HEK293 (cell line): ENCODE results near the gene RNF113B.

ENCODE experiments used
- CTCF ChIA-PET: fragments of 350-600 bp; formaldehyde crosslinking; extraction: SDS; loops from one replicate; lab custom pipeline; 2021; ENCODE audit warnings: antibody characterized with exemption; lab: Yijun Ruan, JAX
- POLR2A ChIA-PET: fragments of 300-600 bp; formaldehyde crosslinking; extraction: SDS; loops from one replicate; lab custom pipeline; 2020; ENCODE audit warnings: antibody characterized with exemption, inconsistent platforms; lab: Yijun Ruan, JAX
- H3K27ac ChIP-seq: fragments of 200-500 bp; sonication (Bioruptor generic); 2 replicates; pipeline ENCODE4 v1.5.1; 2014; ENCODE audit warnings: low read depth, low read length, control low read depth, inconsistent platforms; ENCODE audit errors: extremely low read depth
- H3K36me3 ChIP-seq, 2 experiments: fragments of 200-500 bp in 1 of 2; sonication (Bioruptor generic) in 1 of 2; 1 replicate in 1 of 2; 2 replicates in 1 of 2; pipeline ENCODE4 v1.5.1; 2014 to 2017; ENCODE audit warnings: inconsistent platforms in 2 of 2, low read length in 2 of 2; ENCODE audit not compliant: control insufficient read depth in 2 of 2, insufficient read depth in 1 of 2
- H3K4me1 ChIP-seq: fragments of 200-500 bp; sonication (Bioruptor generic); 2 replicates; pipeline ENCODE4 v1.5.1; 2014; ENCODE audit warnings: mild to moderate bottlenecking, low read length, inconsistent platforms; ENCODE audit not compliant: control insufficient read depth, insufficient read depth
- H3K4me3 ChIP-seq: 2 replicates; pipeline ENCODE4 v1.5.1; 2011; ENCODE audit warnings: low read depth, mild to moderate bottlenecking, control low read depth, low read length, moderate library complexity
- H3K9me3 ChIP-seq: fragments of 200-500 bp; sonication (Bioruptor generic); 2 replicates; pipeline ENCODE4 v1.5.1; 2014; ENCODE audit warnings: low read depth, low read length, inconsistent platforms; ENCODE audit not compliant: control insufficient read depth, insufficient read depth
- BCL11B ChIP-seq: fragments of 450-650 bp; formaldehyde crosslinking; IDR thresholded peaks from 2 replicates; pipeline ENCODE4 v1.5.1; 2016; ENCODE audit warnings: low read depth, missing biosample characterization, missing genetic modification characterization
- FEZF1 ChIP-seq: fragments of 450-650 bp; formaldehyde crosslinking; IDR thresholded peaks from 2 replicates; pipeline ENCODE4 v1.5.1; 2016; ENCODE audit warnings: missing biosample characterization, missing genetic modification characterization
- GLIS2 ChIP-seq: fragments of 450-650 bp; formaldehyde crosslinking; IDR thresholded peaks from 2 replicates; pipeline ENCODE4 v1.5.1; 2016; ENCODE audit warnings: missing biosample characterization, missing genetic modification characterization
- KLF7 ChIP-seq: fragments of 450-650 bp; formaldehyde crosslinking; IDR thresholded peaks from 2 replicates; pipeline ENCODE4 v1.5.1; 2016; ENCODE audit warnings: missing biosample characterization, missing genetic modification characterization, borderline replicate concordance
- MZF1 ChIP-seq: fragments of 450-650 bp; formaldehyde crosslinking; IDR thresholded peaks from 2 replicates; pipeline ENCODE4 v1.5.1; 2017; ENCODE audit warnings: missing biosample characterization, missing genetic modification characterization, borderline replicate concordance
- RBAK ChIP-seq: fragments of 450-650 bp; formaldehyde crosslinking; IDR thresholded peaks from 2 replicates; pipeline ENCODE4 v1.5.1; 2016; ENCODE audit warnings: missing biosample characterization, missing genetic modification characterization
- TCF7L2 ChIP-seq: IDR thresholded peaks from 2 replicates; pipeline ENCODE4 v1.6.1; 2011; ENCODE audit warnings: low read depth, mild to moderate bottlenecking, inconsistent platforms, low read length, moderate library complexity, borderline replicate concordance
- ZFHX2 ChIP-seq: fragments of 450-650 bp; formaldehyde crosslinking; conservative IDR thresholded peaks from 2 replicates; pipeline ENCODE4 v1.5.1; 2016; ENCODE audit warnings: missing biosample characterization, missing genetic modification characterization
- ZFP69B ChIP-seq: fragments of 450-650 bp; formaldehyde crosslinking; IDR thresholded peaks from 2 replicates; pipeline ENCODE4 v1.5.1; 2016; ENCODE audit warnings: missing biosample characterization, missing genetic modification characterization
- ZIC2 ChIP-seq: fragments of 450-650 bp; formaldehyde crosslinking; IDR thresholded peaks from 2 replicates; pipeline ENCODE4 v1.5.1; 2016; ENCODE audit warnings: missing biosample characterization, missing genetic modification characterization
- ZNF133 ChIP-seq: fragments of 450-650 bp; formaldehyde crosslinking; IDR thresholded peaks from 2 replicates; pipeline ENCODE4 v1.5.1; 2016; ENCODE audit warnings: missing biosample characterization, missing genetic modification characterization
- ZNF202 ChIP-seq: fragments of 450-650 bp; formaldehyde crosslinking; IDR thresholded peaks from 2 replicates; pipeline ENCODE4 v1.5.1; 2016; ENCODE audit warnings: missing biosample characterization, missing genetic modification characterization, borderline replicate concordance
- ZNF266 ChIP-seq: fragments of 450-650 bp; formaldehyde crosslinking; IDR thresholded peaks from 2 replicates; pipeline ENCODE4 v1.5.1; 2016; ENCODE audit warnings: missing biosample characterization, missing genetic modification characterization, low read depth
- ZNF302 ChIP-seq: fragments of 450-650 bp; formaldehyde crosslinking; IDR thresholded peaks from 2 replicates; pipeline ENCODE4 v1.5.1; 2016; ENCODE audit warnings: missing biosample characterization, missing genetic modification characterization, low read depth
- ZNF394 ChIP-seq: fragments of 450-650 bp; formaldehyde crosslinking; IDR thresholded peaks from 2 replicates; pipeline ENCODE4 v1.5.1; 2016; ENCODE audit warnings: missing biosample characterization, missing genetic modification characterization, mild to moderate bottlenecking, moderate library complexity, borderline replicate concordance
- ZNF416 ChIP-seq: fragments of 450-650 bp; formaldehyde crosslinking; IDR thresholded peaks from 2 replicates; pipeline ENCODE4 v1.5.1; 2016; ENCODE audit warnings: missing biosample characterization, missing genetic modification characterization
- ZNF501 ChIP-seq: fragments of 450-650 bp; formaldehyde crosslinking; IDR thresholded peaks from 2 replicates; pipeline ENCODE4 v1.5.1; 2016; ENCODE audit warnings: missing biosample characterization, missing genetic modification characterization
- ZNF561 ChIP-seq: fragments of 450-650 bp; IDR thresholded peaks from 2 replicates; pipeline ENCODE4 v1.5.1; 2018; ENCODE audit warnings: missing biosample characterization, missing genetic modification characterization, borderline replicate concordance
- ZNF621 ChIP-seq: fragments of 450-650 bp; formaldehyde crosslinking; IDR thresholded peaks from 2 replicates; pipeline ENCODE4 v1.5.1; 2017; ENCODE audit warnings: missing biosample characterization, missing genetic modification characterization
- ZNF843 ChIP-seq: fragments of 450-650 bp; formaldehyde crosslinking; IDR thresholded peaks from 2 replicates; pipeline ENCODE4 v1.5.1; 2016; ENCODE audit warnings: missing biosample characterization, missing genetic modification characterization
- TF ChIP-seq, protein P1 (sequence below): fragments of 450-650 bp; formaldehyde crosslinking; IDR thresholded peaks from 2 replicates; pipeline ENCODE4 v1.5.1; 2016; ENCODE audit warnings: missing biosample characterization, missing genetic modification characterization
- TF ChIP-seq, protein P2 (sequence below): fragments of 450-650 bp; formaldehyde crosslinking; IDR thresholded peaks from 2 replicates; pipeline ENCODE4 v1.5.1; 2017; ENCODE audit warnings: missing biosample characterization, missing genetic modification characterization
- TF ChIP-seq, protein P3 (sequence below): fragments of 450-650 bp; formaldehyde crosslinking; IDR thresholded peaks from 2 replicates; pipeline ENCODE4 v1.5.1; 2017; ENCODE audit warnings: missing biosample characterization, missing genetic modification characterization
- TF ChIP-seq, protein P4 (sequence below): fragments of 450-650 bp; formaldehyde crosslinking; IDR thresholded peaks from 2 replicates; pipeline ENCODE4 v1.5.1; 2016; ENCODE audit warnings: missing biosample characterization, missing genetic modification characterization
- TF ChIP-seq, protein P5 (sequence below): fragments of 450-650 bp; formaldehyde crosslinking; IDR thresholded peaks from 2 replicates; pipeline ENCODE4 v1.5.1; 2017; ENCODE audit warnings: missing biosample characterization, missing genetic modification characterization

Gene RNF113B

DNA sequence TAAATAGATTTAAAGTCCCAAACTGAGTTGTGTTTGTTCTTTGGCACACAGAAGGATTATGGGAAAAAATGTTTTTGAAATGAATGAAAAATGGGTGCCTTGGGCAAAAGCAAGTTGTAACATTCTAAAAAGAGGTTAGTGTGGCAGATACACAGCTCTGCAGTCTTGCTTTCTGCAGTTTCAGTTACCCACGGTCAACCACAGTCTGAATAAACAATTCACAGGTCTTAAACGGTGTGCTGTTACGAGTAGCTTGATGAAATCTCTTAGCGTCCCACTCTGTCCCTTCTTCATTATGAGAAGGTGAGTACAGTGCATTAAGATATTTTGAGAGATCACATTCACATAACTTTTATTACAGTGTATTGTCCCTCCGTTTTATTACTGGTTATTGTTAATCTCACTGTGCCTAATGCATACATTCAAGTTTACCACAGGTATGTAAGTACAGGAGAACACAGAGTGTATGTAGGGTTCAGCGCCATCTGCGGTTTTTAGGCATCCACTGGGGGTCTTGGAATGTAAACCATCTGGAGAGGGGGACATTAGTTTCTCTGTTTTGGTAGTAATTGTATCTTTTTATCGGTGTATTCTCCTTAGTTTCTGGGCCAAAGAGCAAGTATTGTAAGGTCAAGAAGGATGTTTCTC, 26.1 kb downstream of the RNF113B start (continued):
- TF ChIP-seq, protein P1, sequence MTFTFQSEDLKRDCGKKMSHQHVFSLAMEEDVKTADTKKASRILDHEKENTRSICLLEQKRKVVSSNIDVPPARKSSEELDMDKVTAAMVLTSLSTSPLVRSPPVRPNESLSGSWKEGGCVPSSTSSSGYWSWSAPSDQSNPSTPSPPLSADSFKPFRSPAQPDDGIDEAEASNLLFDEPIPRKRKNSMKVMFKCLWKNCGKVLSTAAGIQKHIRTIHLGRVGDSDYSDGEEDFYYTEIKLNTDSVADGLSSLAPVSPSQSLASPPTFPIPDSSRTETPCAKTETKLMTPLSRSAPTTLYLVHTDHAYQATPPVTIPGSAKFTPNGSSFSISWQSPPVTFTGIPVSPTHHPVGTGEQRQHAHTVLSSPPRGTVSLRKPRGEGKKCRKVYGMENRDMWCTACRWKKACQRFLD (tag by site-specific recombination) = no peak
- no peak for TF ChIP-seq ZNF416
- no peak for TF ChIP-seq GLIS2 (tag by site-specific recombination)
- TF ChIP-seq KLF7 (tag by site-specific recombination) = no peak
- no peak for TF ChIP-seq MZF1 (tag by site-specific recombination)
- TF ChIP-seq, protein P2, sequence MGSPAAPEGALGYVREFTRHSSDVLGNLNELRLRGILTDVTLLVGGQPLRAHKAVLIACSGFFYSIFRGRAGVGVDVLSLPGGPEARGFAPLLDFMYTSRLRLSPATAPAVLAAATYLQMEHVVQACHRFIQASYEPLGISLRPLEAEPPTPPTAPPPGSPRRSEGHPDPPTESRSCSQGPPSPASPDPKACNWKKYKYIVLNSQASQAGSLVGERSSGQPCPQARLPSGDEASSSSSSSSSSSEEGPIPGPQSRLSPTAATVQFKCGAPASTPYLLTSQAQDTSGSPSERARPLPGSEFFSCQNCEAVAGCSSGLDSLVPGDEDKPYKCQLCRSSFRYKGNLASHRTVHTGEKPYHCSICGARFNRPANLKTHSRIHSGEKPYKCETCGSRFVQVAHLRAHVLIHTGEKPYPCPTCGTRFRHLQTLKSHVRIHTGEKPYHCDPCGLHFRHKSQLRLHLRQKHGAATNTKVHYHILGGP (tag by site-specific recombination) = no peak
- TF ChIP-seq, protein P3, sequence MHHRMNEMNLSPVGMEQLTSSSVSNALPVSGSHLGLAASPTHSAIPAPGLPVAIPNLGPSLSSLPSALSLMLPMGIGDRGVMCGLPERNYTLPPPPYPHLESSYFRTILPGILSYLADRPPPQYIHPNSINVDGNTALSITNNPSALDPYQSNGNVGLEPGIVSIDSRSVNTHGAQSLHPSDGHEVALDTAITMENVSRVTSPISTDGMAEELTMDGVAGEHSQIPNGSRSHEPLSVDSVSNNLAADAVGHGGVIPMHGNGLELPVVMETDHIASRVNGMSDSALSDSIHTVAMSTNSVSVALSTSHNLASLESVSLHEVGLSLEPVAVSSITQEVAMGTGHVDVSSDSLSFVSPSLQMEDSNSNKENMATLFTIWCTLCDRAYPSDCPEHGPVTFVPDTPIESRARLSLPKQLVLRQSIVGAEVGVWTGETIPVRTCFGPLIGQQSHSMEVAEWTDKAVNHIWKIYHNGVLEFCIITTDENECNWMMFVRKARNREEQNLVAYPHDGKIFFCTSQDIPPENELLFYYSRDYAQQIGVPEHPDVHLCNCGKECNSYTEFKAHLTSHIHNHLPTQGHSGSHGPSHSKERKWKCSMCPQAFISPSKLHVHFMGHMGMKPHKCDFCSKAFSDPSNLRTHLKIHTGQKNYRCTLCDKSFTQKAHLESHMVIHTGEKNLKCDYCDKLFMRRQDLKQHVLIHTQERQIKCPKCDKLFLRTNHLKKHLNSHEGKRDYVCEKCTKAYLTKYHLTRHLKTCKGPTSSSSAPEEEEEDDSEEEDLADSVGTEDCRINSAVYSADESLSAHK (tag by site-specific recombination) = peak; percentile 84
- no peak for TF ChIP-seq BCL11B (tag by site-specific recombination)
- no peak for TF ChIP-seq ZNF202 (tag by site-specific recombination)
- no peak for TF ChIP-seq ZIC2
- no peak for TF ChIP-seq ZFHX2 (tag by site-specific recombination)
- TF ChIP-seq ZNF501 (tag by site-specific recombination) = no peak
- no peak for TF ChIP-seq ZNF561 (tag by site-specific recombination)
- TF ChIP-seq ZFP69B (tag by site-specific recombination) = no peak
- TF ChIP-seq ZNF302 = no peak
- TF ChIP-seq FEZF1 (tag by site-specific recombination) = peak; percentile 35; the same call in 1 of the 2 replicates
- no peak for TF ChIP-seq ZNF133 (tag by site-specific recombination)
- TF ChIP-seq, protein P4, sequence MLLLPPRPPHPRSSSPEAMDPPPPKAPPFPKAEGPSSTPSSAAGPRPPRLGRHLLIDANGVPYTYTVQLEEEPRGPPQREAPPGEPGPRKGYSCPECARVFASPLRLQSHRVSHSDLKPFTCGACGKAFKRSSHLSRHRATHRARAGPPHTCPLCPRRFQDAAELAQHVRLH (tag by site-specific recombination) = no peak
- TF ChIP-seq ZNF843 (tag by site-specific recombination) = no peak; the same call in 1 of the 2 replicates
- TF ChIP-seq ZNF621 = no peak
- no peak for TF ChIP-seq ZNF266
- TF ChIP-seq ZNF394 (tag by site-specific recombination) = no peak

DNA sequence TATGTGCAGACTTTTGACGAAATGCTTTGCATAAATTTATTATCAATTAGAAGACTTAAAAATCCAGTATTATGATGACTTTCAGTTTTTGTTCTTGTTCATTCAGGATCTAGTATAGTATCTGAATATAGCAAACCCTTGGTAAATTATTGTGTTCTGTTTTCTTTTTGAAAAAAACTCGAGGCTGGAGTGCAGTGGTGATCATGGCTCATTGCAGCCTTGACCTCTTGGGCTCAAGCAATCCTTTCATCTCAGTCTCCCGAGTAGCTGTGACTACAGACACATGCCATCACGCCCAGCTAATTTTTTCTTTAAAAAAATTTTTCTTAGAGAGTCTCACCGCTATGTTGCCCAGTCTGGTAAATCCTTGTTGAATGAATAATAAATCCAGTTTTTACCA, 29.5 kb downstream of the RNF113B start:
- no peak for TF ChIP-seq RBAK (tag by site-specific recombination)
- peak; percentile 30; the same call in 1 of the 2 replicates for TF ChIP-seq TCF7L2
- TF ChIP-seq, protein P5, sequence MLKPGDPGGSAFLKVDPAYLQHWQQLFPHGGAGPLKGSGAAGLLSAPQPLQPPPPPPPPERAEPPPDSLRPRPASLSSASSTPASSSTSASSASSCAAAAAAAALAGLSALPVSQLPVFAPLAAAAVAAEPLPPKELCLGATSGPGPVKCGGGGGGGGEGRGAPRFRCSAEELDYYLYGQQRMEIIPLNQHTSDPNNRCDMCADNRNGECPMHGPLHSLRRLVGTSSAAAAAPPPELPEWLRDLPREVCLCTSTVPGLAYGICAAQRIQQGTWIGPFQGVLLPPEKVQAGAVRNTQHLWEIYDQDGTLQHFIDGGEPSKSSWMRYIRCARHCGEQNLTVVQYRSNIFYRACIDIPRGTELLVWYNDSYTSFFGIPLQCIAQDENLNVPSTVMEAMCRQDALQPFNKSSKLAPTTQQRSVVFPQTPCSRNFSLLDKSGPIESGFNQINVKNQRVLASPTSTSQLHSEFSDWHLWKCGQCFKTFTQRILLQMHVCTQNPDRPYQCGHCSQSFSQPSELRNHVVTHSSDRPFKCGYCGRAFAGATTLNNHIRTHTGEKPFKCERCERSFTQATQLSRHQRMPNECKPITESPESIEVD (tag by site-specific recombination) = peak; percentile 36; the same call in 1 of the 2 replicates
- Histone ChIP-seq H3K36me3 (no peaks in the 10 kb centered on the region), H3K4me3 (no peak overlapping the region), H3K4me1 (peaks cover 14% of the 10 kb centered on the region), H3K9me3 (no peaks in the 10 kb centered on the region), H3K27ac (no peak overlapping the region)
- ChIA-PET CTCF (interaction anchor here (0.6 to 0.7 kb wide), 2 partner anchors 52 to 101 kb away, joined by 3 read pairs; no protein-coding TSS in a partner anchor), POLR2A (no interaction called here)
